ENCODE measurements around the gene UNC80.

DNA sequence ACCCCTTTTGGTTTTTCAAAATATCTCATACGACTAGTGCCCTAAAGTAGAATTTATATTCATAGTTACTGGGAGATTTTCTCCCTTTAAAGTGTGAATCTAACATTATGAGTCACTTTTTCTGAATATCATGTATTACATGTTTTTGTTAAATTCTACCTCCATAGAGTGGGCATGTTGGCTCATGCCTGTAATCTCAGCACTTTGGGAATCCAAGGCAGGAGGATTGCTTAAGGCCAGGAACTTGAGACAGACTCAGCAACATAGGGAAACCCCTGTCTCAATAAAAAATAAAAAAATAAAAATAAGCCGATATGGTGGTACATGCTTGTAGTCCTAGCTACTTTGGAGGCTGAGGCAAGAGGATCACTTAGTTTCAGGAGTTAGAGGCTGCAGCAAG is 45.3 kb upstream of the UNC80 start:
- TF ChIP-seq, protein P1, sequence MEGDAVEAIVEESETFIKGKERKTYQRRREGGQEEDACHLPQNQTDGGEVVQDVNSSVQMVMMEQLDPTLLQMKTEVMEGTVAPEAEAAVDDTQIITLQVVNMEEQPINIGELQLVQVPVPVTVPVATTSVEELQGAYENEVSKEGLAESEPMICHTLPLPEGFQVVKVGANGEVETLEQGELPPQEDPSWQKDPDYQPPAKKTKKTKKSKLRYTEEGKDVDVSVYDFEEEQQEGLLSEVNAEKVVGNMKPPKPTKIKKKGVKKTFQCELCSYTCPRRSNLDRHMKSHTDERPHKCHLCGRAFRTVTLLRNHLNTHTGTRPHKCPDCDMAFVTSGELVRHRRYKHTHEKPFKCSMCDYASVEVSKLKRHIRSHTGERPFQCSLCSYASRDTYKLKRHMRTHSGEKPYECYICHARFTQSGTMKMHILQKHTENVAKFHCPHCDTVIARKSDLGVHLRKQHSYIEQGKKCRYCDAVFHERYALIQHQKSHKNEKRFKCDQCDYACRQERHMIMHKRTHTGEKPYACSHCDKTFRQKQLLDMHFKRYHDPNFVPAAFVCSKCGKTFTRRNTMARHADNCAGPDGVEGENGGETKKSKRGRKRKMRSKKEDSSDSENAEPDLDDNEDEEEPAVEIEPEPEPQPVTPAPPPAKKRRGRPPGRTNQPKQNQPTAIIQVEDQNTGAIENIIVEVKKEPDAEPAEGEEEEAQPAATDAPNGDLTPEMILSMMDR (conservative IDR thresholded peaks at IDR 0.05; ENCODE audit: low read depth, low read length), result no peak
- TF ChIP-seq EZH2 (IDR thresholded peaks at IDR 0.05; ENCODE audit: low read length, unreplicated experiment), result no peak
